HTERT RPE-1 (cell line): ENCODE data around the gene ZNF827.

ENCODE experiments used
- in situ Hi-C: fragments of 300-500 bp; cut with MboI; formaldehyde crosslinking; loops from 4 replicates; pipeline ENCODE4 v1.14.3; 2020; ENCODE audit warnings: low sequenced_read_pairs

Gene ZNF827

DNA sequence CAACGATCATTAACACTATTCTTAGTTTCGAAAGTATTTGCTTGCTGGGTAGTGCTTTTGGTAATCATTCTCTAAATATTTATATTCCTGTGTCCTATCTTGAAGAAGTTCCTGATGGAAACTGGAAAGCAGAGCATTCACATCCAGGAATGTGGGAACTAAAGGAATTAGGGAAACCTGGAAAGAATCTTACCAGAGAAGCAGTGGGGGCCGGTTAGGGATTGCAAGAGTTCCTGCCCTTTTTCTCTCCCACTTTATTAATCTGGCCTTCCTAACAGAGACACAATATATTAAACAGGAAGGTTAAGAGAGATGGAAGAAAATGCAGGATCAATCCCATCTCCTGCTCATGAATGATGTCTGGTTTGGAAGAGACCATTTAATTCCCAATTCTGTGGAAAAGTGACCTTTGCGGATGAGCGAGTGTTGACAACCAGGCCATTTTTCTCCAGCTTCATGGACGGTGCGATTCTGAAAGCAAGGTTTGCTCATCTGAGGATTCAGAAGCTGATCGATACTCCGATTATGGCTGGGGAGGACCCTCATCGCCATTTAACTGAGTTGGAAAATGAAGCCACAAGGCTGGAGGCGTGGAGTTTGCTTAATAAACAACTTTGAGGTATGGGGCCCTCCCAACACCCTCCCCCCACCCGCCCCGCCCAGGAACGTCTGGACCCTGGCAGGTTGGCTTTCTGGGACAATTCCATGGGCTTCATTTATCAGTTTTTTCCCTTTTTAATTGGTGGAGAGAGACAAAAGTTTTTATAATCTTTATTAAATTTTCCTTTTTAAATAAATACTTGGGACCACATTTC is 206.4 kb downstream of the ZNF827 start:
- in situ Hi-C loops = no loop called here

DNA sequence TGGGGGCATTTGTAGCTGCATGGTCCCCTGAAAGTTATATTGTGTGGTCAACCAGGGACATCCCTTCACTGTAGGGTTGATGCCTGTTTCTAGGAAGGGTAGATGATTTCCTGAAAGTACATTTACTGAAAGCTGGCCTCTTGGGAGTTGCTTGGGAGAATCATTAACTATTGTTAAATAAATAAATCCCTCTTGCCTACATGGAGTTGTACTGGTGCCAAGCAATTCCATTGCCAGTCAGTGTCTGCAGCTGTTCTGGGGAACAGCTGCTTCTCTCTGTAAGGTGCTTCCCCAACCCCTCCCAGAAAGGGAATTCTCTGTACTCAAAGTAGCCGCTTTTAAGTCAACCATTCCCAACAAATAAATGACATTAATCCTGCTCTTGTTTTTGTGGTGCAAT is 207.6 kb downstream of the ZNF827 start:
- in situ Hi-C loops = no loop called here

DNA sequence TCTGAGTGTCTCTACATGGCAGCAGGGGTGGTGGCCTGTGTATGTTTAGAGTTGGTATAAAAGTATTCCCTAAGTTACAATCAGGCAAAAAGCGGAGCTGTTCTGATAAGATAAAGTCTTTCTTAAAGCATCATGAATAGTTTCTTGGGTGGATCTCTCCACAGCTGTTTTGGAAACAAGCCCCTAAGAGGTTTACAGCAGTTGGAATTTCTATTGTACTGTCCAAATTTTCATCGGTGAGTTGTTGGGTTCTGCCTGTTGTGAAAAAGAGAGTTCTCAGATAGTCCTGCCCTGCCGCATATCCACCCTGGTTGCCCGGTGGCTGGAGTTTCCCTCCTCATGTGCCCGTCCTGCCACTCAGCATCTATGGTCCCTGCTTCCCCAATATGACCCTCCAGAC is 208.6 kb downstream of the ZNF827 start:
- in situ Hi-C loops = no loop called here

DNA sequence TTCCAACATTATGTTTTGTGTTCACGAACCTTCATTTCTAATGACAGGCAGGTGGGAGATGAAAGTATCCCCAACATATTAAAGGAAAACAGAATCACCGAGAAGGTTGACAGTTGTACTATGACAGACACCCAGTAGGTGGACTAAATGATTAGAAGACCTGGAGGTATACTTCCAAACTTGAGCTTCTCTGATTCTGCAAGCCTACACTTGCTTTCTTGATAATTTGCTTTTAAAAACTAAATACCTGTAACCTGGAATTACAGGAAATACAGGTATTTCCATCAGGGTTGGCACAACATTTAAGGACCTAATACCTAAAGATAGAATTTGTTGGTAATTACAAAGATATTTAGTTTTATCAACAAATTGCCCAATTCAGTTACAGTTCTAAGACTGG is 215.3 kb downstream of the ZNF827 start:
- in situ Hi-C loops = no loop called here

DNA sequence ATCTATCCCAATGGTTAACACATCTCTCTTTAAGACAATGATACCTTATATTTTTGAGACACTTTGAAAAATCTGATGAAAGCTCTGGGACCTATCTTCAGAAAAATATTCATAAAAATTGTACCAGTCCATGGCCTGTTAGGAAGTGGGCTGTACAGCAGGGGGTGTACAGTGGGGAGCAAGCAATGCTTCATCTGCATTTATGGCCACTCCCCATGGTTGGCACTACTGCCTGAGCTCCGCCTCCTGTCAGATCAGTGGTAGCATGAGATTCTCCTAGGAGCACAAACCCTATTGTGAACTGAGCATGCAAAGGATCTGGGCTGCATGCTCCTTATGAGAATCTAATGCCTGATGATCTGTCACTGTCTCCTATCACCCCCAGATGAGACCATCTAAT is 216.1 kb downstream of the ZNF827 start:
- in situ Hi-C loops = no loop called here

DNA sequence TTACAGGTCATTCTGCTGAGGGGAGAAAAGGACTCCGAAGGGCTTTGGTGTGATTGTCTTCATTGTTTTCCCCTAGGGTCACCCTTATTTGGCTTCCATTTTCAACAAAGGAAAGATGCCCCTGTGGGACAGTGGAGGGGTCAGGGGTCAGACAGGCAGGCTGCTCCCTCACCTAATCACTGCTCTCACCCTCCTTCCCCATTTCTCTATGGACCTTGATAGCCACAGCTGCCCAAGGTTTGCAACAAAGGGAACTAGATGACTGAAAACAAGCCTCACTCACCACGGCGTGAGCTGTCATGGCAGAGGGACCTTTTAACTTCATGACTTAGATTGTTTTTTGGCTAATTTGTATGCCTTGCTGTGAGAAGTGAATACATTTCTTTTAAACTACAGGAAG is 218.0 kb downstream of the ZNF827 start:
- in situ Hi-C loops = no loop called here

DNA sequence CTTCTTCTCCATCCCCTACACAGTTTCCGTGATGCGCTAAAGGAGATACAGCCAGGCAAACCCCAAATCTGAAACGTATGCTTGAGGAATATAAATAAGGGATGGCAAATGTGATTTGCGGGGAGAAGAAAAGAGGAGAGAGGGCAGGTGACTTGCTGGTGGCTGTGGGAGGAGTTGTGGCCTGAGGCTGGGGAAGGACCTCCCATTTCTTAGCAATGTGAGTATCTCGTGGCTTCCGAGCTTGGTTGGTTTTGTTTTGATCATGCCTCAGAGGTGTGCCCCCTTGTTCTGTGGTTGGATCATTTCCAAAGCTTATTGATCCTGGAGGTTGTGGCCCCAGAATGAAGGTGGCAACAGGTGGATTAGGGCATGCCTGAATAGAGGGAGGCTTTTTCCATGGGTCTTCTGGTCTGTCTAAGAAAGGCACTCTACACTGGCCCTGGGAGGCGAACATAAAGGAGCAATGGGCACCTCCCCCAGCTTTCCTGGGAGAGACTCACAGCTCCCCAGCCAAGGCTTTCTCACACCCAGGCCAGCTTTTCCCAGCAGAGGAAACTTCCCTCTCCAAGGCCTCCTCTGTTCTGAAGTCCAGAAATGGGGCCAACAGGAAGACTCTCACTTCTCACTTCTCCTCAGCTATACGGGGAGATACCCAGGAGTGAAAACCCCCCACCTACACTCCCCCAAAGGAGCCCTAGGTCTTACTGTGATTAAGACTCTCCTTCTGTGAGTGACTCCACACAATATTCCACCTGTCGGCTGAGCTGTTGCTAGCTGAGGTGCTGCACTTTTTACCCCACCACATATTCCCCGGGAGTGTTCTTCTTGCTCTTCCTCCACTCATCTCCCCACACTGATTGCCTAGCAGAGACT is 218.6 kb downstream of the ZNF827 start:
- in situ Hi-C loops = no loop called here

DNA sequence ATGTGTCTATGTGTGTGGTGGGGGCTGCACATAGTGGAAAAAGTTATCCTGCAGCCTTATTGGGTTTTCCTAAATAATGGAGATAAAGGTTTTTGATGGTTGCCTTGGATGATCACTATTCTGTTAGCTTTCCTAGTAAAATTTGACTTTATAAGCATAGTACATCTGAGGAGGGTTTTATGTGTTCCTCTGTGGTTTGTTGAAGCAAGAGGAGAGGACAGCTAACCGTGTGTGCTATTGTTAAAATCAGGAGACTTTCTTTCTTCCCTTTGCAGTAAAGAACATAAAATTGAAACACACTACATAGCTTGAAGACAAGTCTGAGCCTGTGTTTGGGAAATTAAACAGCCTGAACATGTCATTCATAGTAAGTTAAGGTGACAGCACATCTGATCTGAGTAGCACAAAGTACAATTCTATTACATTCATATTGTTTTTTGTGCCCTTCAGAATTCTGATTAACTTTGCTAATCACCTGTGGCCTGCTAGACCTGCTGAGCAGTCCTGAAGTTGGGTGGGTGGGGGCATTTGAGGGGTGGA is 221.9 kb downstream of the ZNF827 start:
- in situ Hi-C loops = no loop called here

DNA sequence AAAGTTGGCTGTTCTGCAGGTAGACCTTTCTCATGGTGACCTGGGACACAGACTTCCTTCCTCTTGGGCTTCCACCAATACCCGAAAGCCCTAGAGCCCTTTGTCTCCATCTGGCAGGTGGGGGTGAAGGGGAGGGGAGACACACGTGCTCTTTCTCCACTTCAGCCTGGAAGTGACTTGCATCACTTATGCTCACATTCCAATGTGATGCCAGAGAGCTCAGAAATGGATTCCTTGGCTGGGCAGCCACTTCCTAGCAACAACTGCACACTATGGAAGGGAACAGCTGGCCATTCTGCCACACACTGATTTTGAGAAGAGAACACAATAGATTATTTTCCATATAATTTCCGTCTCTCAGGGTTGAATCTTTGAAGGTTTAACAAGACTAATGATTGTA is 222.4 kb downstream of the ZNF827 start:
- in situ Hi-C loops = no loop called here

DNA sequence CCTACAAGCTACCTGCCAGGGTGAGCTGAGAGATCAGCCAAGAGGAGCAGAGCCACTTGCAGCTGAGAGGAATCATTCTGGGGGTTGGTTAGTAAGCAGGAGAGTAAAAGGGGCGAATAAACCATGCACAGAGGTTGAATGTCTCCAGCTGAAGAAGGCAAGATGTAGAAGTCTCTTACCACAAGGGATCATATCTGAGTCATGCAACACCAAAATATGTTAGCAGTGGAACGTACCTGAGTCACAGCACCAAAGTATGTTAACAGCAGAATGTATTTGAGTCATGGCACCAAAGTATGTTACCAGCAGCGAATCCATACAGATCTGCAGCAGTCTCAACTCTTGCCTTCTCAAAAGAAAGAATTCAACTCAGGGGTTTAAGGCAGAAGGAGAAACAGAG is 228.8 kb downstream of the ZNF827 start:
- in situ Hi-C loops = no loop called here

DNA sequence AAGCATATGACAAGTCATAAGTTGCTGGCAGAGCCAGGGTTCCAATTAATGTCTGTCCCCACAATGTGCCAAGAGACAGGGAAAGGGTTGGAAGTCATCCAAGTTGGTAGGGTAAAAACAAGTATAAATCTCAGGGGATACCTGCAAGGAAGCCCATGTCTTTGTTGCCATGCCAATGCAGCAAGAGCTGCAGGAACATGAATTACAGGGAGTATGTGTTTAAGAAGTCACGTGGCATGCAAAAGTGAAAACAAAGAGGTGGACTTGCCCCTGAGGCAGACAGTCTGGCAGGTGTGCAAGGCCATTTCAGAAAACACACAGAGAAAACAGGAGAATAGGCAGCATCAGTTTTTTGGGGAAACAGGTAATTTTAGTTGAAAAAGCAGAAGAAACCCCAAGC is 229.3 kb downstream of the ZNF827 start:
- in situ Hi-C loops = no loop called here
